Smooth muscle cell (in vitro differentiated cells): ENCODE measurements around the gene IFNA10. TPM values are rescaled to one million over a fixed set of nuclear protein-coding genes. Genes with fewer than 3 reads are reported as not detected.
"Not testable (repeated sequence)": the region's sequence is repeated elsewhere in the genome, so short reads cannot be mapped to it uniquely, and the experiment has no call there.

Experiments used
- DNase-seq: peaks from one replicate; lab custom pipeline; 2025; ENCODE audit not compliant: unreplicated experiment; lab: John Stamatoyannopoulos, UW
- H2AFZ ChIP-seq: fragments of 200-600 bp; sonication (generic); 2 replicates; pipeline ENCODE4 v1.6.0; 2016; ENCODE audit warnings: antibody characterized with exemption, low read depth, mild to moderate bottlenecking
- H3F3A ChIP-seq: fragments of 200-600 bp; sonication (generic); 2 replicates; pipeline ENCODE4 v1.6.0; 2017; ENCODE audit warnings: antibody characterized with exemption, low read depth
- H3K27ac ChIP-seq: fragments of 200-600 bp; sonication (generic); 2 replicates; pipeline ENCODE4 v1.5.1; 2016; ENCODE audit warnings: low read depth, mild to moderate bottlenecking
- H3K27me3 ChIP-seq: fragments of 200-600 bp; sonication (generic); 2 replicates; pipeline ENCODE4 v1.6.1; 2016; ENCODE audit warnings: low read depth, mild to moderate bottlenecking
- H3K36me3 ChIP-seq: fragments of 200-600 bp; sonication (generic); 2 replicates; pipeline ENCODE4 v1.5.1; 2016; ENCODE audit warnings: low read depth
- H3K4me1 ChIP-seq: fragments of 200-600 bp; sonication (generic); 2 replicates; pipeline ENCODE4 v1.5.1; 2016; ENCODE audit warnings: low read depth
- H3K4me2 ChIP-seq: fragments of 200-600 bp; sonication (generic); 2 replicates; pipeline ENCODE4 v1.6.0; 2016; ENCODE audit warnings: mild to moderate bottlenecking
- H3K4me3 ChIP-seq: fragments of 200-600 bp; sonication (generic); 2 replicates; pipeline ENCODE4 v1.5.1; 2016; ENCODE audit warnings: mild to moderate bottlenecking
- H3K79me2 ChIP-seq: fragments of 200-600 bp; sonication (generic); 2 replicates; pipeline ENCODE4 v1.6.0; 2016; ENCODE audit warnings: low read depth, mild to moderate bottlenecking
- H3K9ac ChIP-seq: fragments of 200-600 bp; sonication (generic); 2 replicates; pipeline ENCODE4 v1.6.0; 2016; ENCODE audit warnings: low read depth
- H3K9me3 ChIP-seq: fragments of 200-600 bp; sonication (generic); replicated peaks from 2 replicates; pipeline ENCODE4 v1.5.1; 2016; ENCODE audit warnings: low read depth
- H4K20me1 ChIP-seq: fragments of 200-600 bp; sonication (generic); 2 replicates; pipeline ENCODE4 v1.6.0; 2016; ENCODE audit warnings: low read depth
- WGBS: methylation state at CpG from one replicate; pipeline ENCODE4 v1.1.7; 2016; ENCODE audit warnings: low lambda C conversion rate; 5-methylcytosine and 5-hydroxymethylcytosine counted together
- polyA plus RNA-seq: library from polyadenylated mRNA; unstranded; fragments of >200 nt; fragmentation: Nextera tagmentation; extraction: Ambion mirVana; gene quantifications from 2 replicates; pipeline ENCODE4 v1.2.1, GENCODE V29; 2016
- total RNA-seq: library from RNA; depleted of rRNA; stranded (reverse); fragments of >200 nt; gene quantifications from 2 replicates; pipeline ENCODE4 v1.2.3, GENCODE V29; 2014
- TF ChIP-seq, protein P1 (sequence below): fragments of 200-600 bp; sonication (generic); IDR thresholded peaks from 2 replicates; pipeline ENCODE4 v1.5.1; 2017; ENCODE audit warnings: borderline replicate concordance, mild to moderate bottlenecking, antibody characterized with exemption; ENCODE audit not compliant: insufficient read depth, poor library complexity, severe bottlenecking

IFNA10 gene
- total RNA-seq (not detected in 2 replicates), polyA plus RNA-seq (not detected in 2 replicates)

DNA sequence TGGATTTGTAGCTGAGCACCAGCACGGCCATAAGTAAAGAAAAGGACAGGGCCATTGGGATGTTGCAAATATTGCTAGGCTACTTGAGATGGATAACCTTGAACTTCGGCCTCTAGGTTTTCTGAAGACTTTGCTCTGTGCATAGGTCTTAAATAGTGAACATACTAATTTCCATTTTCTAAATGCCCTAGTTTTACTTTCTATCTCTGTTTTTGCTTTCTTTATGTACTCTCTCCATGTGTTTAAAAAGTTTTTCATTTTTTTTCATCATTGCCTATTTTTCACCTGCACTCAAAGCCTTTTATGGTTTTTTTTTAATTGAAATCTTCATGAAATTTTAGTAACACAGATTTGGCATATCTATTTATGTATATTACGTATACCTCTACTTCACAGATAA lies at the start of gene IFNA10:
Gene IFNA10 (minus strand): TSS at position 101 of the 400 bp plus-strand sequence. CDS start 46 bp downstream, at position 55.
- not testable (repeated sequence) for H3K79me2 ChIP-seq

DNA sequence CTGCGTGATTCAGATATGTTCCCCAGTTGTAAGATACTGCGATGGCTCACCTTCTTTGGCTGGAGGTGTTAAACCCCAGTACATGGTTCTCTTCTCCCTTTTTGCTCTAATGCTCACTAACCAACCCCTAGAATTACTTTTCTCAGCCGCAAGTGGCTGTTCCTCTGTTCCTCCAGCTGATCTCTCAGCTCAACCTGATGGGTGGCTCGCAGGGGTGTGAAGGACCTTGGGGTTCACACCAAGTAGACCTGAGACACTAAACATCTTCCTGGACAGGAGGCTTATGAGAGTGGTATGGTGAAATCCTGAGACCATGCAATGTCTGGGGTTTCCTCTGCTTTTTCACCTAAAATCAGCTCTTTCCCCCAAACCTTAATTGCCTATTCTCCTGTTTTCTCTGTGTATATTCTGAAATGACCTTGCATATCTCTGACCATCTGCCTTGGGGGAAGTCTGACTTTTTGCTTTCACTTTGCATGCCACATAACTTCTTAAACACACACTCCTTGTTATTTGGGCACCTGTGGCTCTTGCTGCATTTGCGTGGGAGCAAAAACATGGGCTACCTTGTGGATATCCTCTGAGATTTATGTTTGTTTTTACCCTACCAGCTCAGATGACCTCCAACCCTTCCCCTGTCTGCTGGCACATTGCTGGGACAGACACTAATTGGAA lies 48.7 kb upstream of the IFNA10 start:
- TF ChIP-seq, protein P1, sequence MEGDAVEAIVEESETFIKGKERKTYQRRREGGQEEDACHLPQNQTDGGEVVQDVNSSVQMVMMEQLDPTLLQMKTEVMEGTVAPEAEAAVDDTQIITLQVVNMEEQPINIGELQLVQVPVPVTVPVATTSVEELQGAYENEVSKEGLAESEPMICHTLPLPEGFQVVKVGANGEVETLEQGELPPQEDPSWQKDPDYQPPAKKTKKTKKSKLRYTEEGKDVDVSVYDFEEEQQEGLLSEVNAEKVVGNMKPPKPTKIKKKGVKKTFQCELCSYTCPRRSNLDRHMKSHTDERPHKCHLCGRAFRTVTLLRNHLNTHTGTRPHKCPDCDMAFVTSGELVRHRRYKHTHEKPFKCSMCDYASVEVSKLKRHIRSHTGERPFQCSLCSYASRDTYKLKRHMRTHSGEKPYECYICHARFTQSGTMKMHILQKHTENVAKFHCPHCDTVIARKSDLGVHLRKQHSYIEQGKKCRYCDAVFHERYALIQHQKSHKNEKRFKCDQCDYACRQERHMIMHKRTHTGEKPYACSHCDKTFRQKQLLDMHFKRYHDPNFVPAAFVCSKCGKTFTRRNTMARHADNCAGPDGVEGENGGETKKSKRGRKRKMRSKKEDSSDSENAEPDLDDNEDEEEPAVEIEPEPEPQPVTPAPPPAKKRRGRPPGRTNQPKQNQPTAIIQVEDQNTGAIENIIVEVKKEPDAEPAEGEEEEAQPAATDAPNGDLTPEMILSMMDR: no peak
- no peaks in the 10 kb centered on the region for H3K9me3 ChIP-seq
- peaks cover 3% of the 10 kb centered on the region for H3K4me1 ChIP-seq
- no peak overlapping the region for H3K4me2 ChIP-seq
- H4K20me1 ChIP-seq: no peaks in the 10 kb centered on the region
- peaks cover 34% of the 10 kb centered on the region for H3K27me3 ChIP-seq
- no peaks in the 10 kb centered on the region for H3K36me3 ChIP-seq
- H3K9ac ChIP-seq: no peak overlapping the region
- H3F3A ChIP-seq: no peaks in the 10 kb centered on the region
- no peak overlapping the region for H3K4me3 ChIP-seq
- no peak for DNase-seq
- H3K79me2 ChIP-seq: no peaks in the 10 kb centered on the region
- 81% methylated on average over 5 of the region's 5 CpGs for WGBS
- no peak overlapping the region for H2AFZ ChIP-seq
- no peak overlapping the region for H3K27ac ChIP-seq

More for the DNA sequence above, at the start of gene IFNA10:
- not testable (repeated sequence) for DNase-seq, H2AFZ ChIP-seq, H3K36me3 ChIP-seq, H3K9ac ChIP-seq, H3F3A ChIP-seq, H3K4me1 ChIP-seq, H3K9me3 ChIP-seq, H3K4me3 ChIP-seq, H3K4me2 ChIP-seq, H4K20me1 ChIP-seq, H3K27ac ChIP-seq, H3K27me3 ChIP-seq
- 88% methylated on average over 3 of the region's 3 CpGs for WGBS

GRCh38 chr9:21252721-21253547 lies 46.0 kb upstream of the IFNA10 start:
- Histone ChIP-seq H3K4me1 (peaks cover 3% of the 10 kb centered on the region), H3F3A (no peaks in the 10 kb centered on the region), H2AFZ (peak overlapping the region; percentile 72), H3K4me3 (peak overlapping the region; percentile 34), H3K27me3 (peaks cover 53% of the 10 kb centered on the region), H3K79me2 (no peaks in the 10 kb centered on the region), H3K9ac (no peak overlapping the region), H3K9me3 (no peaks in the 10 kb centered on the region), H3K36me3 (no peaks in the 10 kb centered on the region), H3K4me2 (peak overlapping the region; percentile 84), H4K20me1 (no peaks in the 10 kb centered on the region), H3K27ac (no peak overlapping the region)
- TF ChIP-seq, protein P1: peak; percentile 60
- WGBS: 2% methylated on average over 3 of the region's 3 CpGs
- DNase-seq: no peak

- 81% methylated on average over 4 of the region's 4 CpGs for WGBS
- H3K27me3 ChIP-seq: peaks cover 48% of the 10 kb centered on the region
These were observed 44.7 kb upstream of the IFNA10 start for GRCh38 chr9:21251638-21252037.

More at GRCh38 chr9:21251638-21252037, 44.7 kb upstream of the IFNA10 start:
- Histone ChIP-seq H3F3A (no peaks in the 10 kb centered on the region), H3K27ac (no peak overlapping the region), H3K9ac (no peak overlapping the region), H3K4me1 (peaks cover 3% of the 10 kb centered on the region), H3K36me3 (no peaks in the 10 kb centered on the region), H4K20me1 (no peaks in the 10 kb centered on the region), H3K4me2 (no peak overlapping the region), H3K79me2 (no peaks in the 10 kb centered on the region), H2AFZ (no peak overlapping the region), H3K4me3 (no peak overlapping the region), H3K9me3 (no peaks in the 10 kb centered on the region)
- DNase-seq: no peak
- TF ChIP-seq, protein P1: no peak
